Urinary bladder (tissue), 4 donors: Measurements from ENCODE around the gene TMEM271. TPM values are rescaled to one million over a fixed set of nuclear protein-coding genes. Genes with fewer than 3 reads are reported as not detected.
A peak's percentile ranks its signal among the peaks of the same experiment; 100 is the strongest.

Experiments
- DNase-seq: peaks from one replicate; pipeline ENCODE4 v3.0.0-alpha.2; 2015; ENCODE audit errors: extremely low spot score
- H3K27ac ChIP-seq: one replicate; pipeline ENCODE4 v1.5.1; 2013; ENCODE audit warnings: low read depth, mild to moderate bottlenecking, moderate library complexity
- H3K36me3 ChIP-seq: one replicate; pipeline ENCODE4 v1.6.1; 2013; ENCODE audit warnings: mild to moderate bottlenecking, moderate library complexity; ENCODE audit not compliant: insufficient read depth
- H3K4me1 ChIP-seq: one replicate; pipeline ENCODE4 v1.6.1; 2013; ENCODE audit warnings: mild to moderate bottlenecking, moderate library complexity; ENCODE audit not compliant: insufficient read depth
- H3K4me3 ChIP-seq: one replicate; pipeline ENCODE4 v1.5.1; 2013; ENCODE audit warnings: low read depth, low read length
- WGBS: extraction: QIAGEN DNeasy Blood & Tissue Kit; methylation state at CpG from one replicate; pipeline ENCODE4 v1.1.7; 2013; 5-methylcytosine and 5-hydroxymethylcytosine counted together
- polyA plus RNA-seq: library from polyadenylated mRNA; stranded (reverse); fragments of 200-250 nt; gene quantifications from one replicate; pipeline ENCODE4 v1.2.3, GENCODE V29; 2013
- total RNA-seq: library from RNA; depleted of rRNA; stranded (reverse); fragments of >200 nt; gene quantifications from one replicate; pipeline ENCODE4 v1.2.3, GENCODE V29; 2014
- donor health status: healthy with polysubstance abuse.
- donor health status: healthy.

The TMEM271 gene, protein sequence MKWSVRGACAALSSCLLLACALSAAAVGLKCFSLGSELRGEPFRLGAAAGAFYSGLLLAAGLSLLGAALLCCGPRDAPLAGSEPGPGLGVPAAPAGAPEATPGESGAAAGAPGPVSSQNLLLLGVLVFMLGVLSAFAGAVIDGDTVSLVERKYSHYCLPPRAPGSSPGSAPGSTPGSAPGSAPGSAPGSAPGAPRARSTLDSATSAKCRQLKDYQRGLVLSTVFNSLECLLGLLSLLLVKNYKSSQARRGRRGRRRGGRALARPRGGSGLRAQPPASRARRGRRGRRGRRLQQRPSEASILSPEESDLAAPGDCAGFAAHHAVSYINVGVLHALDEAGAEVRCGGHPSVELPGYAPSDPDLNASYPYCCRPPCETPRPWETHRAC
- 0.21 TPM for total RNA-seq
- polyA plus RNA-seq: not detected

- Histone ChIP-seq H3K27ac (no peak within 1 kb of the TSS), H3K36me3 (no peaks in the 10 kb centered on the region), H3K4me3 (peak within 1 kb of the TSS; percentile 29), H3K4me1 (peaks cover 5% of the 10 kb centered on the region)
- WGBS: 1% methylated on average over 55 of the region's 60 CpGs
- no peak for DNase-seq
These were observed at the start of gene TMEM271 for GRCh38 chr4:576245-576821. Gene TMEM271 (minus strand): TSS chr4:576295. CDS start chr4:576062, 233 bp downstream.

DNA sequence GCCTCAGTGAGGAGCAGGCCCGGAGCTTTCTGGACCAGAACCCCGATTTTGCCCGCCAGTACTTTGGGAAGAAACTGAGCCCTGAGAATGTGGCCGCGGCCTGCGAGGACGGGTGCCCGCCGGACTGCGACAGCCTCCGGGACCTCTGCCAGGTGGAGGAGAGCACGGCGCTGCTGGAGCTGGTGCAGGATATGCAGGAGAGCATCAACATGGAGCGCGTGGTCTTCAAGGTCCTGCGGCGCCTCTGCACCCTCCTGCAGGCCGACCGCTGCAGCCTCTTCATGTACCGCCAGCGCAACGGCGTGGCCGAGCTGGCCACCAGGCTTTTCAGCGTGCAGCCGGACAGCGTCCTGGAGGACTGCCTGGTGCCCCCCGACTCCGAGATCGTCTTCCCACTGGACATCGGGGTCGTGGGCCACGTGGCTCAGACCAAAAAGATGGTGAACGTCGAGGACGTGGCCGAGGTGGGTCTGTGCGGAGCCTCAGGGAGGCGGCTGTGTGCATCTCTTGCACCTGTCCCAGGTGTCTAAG lies 49.6 kb upstream of the TMEM271 start:
- H3K36me3 ChIP-seq: no peaks in the 10 kb centered on the region
- no peak overlapping the region for H3K27ac ChIP-seq
- no peak for DNase-seq
- WGBS: 92% methylated on average over 39 of the region's 39 CpGs
- no peak overlapping the region for H3K4me3 ChIP-seq
- H3K4me1 ChIP-seq: no peaks in the 10 kb centered on the region

DNA sequence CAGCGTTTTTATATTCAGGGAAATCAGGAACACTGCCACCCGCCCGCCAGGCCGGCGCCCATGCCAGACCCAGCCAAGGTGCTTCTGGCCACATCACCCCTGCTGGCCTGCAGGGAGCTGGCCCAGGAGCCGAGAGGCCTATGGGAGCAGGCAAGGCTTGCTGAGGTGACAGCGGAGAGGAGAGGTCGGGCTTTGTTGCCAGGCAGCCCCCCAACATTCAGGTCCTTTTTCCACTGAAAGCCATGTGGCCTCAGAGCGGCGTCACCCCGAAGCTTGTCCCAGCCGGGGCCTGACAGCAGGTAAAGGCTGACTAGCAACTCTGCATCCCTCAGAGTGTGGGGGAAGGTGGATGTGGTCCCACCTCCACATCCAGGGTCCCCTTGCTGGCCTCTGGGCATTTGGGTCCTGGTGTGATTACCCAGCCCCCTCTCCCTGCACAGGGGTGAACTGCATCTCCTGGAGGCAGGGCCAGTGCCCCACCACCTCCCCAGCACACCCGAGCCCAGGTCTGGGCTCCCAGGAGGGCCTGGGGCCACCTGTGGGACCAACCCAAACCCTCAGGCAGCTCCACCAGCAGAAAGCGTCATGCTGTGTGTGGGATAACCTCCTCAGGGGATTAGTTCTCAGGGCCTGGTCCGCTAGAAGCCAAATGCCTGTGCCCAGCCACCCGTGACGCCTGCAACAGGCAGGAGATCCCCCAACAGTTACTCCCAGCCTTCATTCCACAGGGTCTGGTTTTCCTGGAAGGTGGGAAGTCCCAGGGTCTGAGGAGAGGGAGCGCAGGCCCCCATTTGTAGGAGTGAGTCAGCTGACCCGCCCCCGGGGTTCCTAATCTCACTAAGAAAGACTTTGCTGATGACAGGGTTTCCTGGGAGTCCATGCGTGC lies 48.9 kb upstream of the TMEM271 start, which contains the start of gene PDE6B:
PDE6B (plus strand) TSS at position 869 of the 886 bp plus-strand sequence. CDS start 54 bp downstream, outside the sequence.
- H3K27ac ChIP-seq: no peak within 1 kb of the TSS
- H3K4me1 ChIP-seq: no peaks in the 10 kb centered on the region
- H3K4me3 ChIP-seq: no peak within 1 kb of the TSS
- no peaks in the 10 kb centered on the region for H3K36me3 ChIP-seq
- DNase-seq: no peak
- 65% methylated on average over 21 of the region's 21 CpGs for WGBS

GRCh38 chr4:623914-624566 lies 47.9 kb upstream of the TMEM271 start:
- 53% methylated on average over 29 of the region's 29 CpGs for WGBS
- H3K4me1 ChIP-seq: no peaks in the 10 kb centered on the region
- no peaks in the 10 kb centered on the region for H3K36me3 ChIP-seq
- H3K27ac ChIP-seq: no peak overlapping the region
- H3K4me3 ChIP-seq: no peak overlapping the region
- no peak for DNase-seq

DNA sequence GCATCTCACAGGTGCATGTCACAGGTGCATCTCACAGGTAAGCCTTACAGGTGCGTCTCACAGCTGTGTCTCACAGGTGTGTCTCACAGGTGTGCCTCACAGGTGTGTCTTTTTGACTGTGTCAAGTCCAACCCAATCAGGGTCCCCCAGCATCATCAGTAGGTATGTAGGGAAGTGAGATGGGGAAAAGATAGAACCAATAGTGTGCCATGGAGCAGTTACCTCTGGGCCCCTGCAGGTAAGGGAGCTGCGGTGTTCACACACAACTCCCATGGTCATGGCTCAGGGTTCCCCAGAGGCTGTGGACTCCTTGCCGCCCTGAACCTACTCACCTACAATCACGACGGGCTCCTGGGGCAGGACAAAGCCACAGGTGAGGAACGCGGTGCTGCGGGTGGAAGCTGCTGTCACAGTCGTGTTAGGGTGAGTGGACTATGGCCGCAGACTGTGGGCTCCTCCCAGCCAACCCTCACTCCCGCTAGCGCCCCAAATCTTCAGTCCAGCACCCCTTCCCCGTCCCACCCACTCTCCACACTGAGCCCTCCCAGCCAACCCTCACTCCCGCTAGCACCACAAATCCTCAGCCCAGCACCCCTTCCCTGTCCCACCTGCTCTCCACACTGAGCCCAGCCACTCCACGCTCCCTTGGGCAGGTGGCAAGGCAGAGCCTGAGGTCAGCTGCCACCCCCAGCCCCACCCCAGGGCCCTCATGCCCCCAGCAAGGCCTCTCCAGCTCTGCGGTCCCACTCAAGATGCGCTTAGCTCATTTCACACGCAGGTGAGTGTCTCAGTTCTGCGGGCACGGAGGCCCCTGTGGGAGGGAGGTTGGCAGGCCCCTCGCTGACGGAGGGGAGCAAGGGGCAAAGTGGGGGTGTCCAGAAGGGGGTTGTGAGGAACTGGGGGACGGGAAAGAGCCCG lies 47.2 kb upstream of the TMEM271 start:
- 78% methylated on average over 24 of the region's 24 CpGs for WGBS
- no peaks in the 10 kb centered on the region for H3K36me3 ChIP-seq
- no peak overlapping the region for H3K4me3 ChIP-seq
- H3K4me1 ChIP-seq: no peaks in the 10 kb centered on the region
- no peak overlapping the region for H3K27ac ChIP-seq
- no peak for DNase-seq

GRCh38 chr4:622071-622995 lies 46.2 kb upstream of the TMEM271 start:
- DNase-seq: no peak
- Histone ChIP-seq H3K4me1 (no peaks in the 10 kb centered on the region), H3K27ac (no peak overlapping the region), H3K4me3 (no peak overlapping the region), H3K36me3 (no peaks in the 10 kb centered on the region)
- whole genome bisulfite sequencing: 92% methylated on average over 22 of the region's 22 CpGs

GRCh38 chr4:621296-622070 lies 45.4 kb upstream of the TMEM271 start:
- Histone ChIP-seq H3K4me1 (no peaks in the 10 kb centered on the region), H3K4me3 (no peak overlapping the region), H3K27ac (no peak overlapping the region), H3K36me3 (no peaks in the 10 kb centered on the region)
- no peak for DNase-seq
- WGBS: 86% methylated on average over 22 of the region's 22 CpGs

DNA sequence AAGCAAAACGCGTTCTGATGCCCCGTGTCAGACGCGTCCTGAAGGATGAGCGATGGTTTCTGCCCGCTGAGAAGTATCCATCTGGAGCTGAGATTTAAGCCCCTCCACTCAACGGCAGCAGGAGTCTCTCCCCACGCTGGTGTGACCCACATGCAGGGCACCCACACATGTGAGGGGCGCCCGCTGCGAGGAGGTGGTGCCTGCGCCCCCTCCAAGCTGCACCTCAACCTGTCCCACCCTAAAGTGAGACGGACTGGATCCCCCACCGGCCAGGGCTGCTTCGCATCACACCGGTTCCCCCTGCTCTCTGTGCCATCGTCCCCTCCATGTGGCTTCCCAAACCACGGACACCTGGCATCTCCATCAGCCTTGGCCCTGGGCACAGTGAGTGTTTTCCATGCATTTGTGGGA lies 44.8 kb upstream of the TMEM271 start:
- DNase-seq: no peak
- no peak overlapping the region for H3K27ac ChIP-seq
- H3K4me1 ChIP-seq: no peaks in the 10 kb centered on the region
- 90% methylated on average over 19 of the region's 19 CpGs for WGBS
- H3K36me3 ChIP-seq: no peaks in the 10 kb centered on the region
- H3K4me3 ChIP-seq: no peak overlapping the region

DNA sequence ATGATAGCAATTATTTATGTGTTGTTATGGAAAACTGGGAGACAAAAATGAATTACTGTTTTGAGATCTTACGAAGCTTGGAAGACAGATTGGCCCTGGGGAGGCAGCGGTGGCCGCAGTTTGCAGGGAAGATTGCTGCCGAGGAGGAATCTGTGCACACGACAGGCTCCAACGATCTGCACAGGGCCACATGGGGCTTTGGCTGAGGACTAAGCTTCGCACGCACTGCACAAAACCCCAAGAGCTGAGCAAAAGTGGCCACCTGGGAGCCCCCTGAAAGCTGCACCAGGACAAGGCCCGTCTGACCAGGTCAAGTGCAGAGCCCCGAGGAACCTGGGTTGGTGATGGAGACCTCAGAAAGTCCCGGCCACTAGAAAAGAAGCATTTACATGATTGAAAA lies 44.1 kb upstream of the TMEM271 start:
- WGBS: 80% methylated on average over 11 of the region's 11 CpGs
- Histone ChIP-seq H3K36me3 (no peaks in the 10 kb centered on the region), H3K4me1 (no peaks in the 10 kb centered on the region), H3K27ac (no peak overlapping the region), H3K4me3 (no peak overlapping the region)
- no peak for DNase-seq

DNA sequence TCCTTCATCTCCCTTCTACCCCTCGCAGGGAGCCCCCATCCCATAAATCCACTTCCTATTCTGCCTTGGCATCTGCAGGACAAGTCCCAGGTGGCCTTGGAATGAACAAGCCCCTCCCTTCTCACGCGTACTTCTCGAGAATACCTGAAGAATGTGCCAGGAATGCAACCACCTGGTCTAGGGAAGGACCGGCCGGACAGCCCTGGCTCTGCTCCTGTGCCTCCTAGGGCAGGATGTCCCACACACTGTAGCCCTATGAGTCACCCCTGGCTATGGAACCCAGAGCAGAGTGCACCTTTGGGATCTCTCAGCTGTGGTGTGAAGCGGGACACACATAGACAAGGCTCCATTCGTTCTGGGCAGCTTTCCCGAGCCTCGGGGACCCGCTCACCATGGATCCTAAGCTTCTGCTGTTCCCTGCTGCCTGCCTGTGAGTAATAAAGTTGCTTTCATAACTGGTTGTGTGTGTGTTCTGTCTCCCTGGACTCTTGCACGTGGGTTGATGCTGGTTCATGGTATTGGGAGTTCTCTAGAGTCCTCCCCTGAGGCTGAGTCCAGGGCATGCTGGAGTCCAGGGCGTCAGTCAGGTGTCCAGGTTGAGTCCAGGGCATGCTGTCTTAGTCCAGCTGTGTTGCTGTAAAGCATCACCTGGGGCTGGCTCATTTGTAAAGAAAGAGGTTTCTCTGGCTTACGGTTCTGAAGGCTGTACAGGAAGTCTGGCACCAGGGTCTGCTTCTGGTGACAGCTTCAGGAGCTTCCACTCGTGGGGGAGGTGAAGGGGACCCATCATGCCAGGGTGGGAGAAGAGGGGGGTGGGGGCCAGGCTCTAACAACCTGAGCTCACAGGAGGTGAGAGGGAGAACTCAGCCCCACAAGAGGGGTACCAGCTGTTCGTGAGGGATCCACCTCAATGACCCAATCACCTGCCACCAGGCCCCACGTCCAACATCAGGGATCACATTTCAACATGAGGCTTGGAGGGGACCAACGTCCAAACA lies 41.8 kb upstream of the TMEM271 start:
- no peak overlapping the region for H3K4me3 ChIP-seq

More for the DNA sequence above, 41.8 kb upstream of the TMEM271 start:
- no peaks in the 10 kb centered on the region for H3K36me3 ChIP-seq
- 64% methylated on average over 18 of the region's 18 CpGs for WGBS
- H3K27ac ChIP-seq: no peak overlapping the region
- no peaks in the 10 kb centered on the region for H3K4me1 ChIP-seq
- no peak for DNase-seq
